A673 (cell line): ENCODE results near the gene DEFB126. TPM values are rescaled to one million over a fixed set of nuclear protein-coding genes. Genes with fewer than 3 reads are reported as not detected.

ENCODE experiments used
- BruUV-seq: library from RNA; stranded (reverse); fragments of 400-500 nt; replicated peaks from 2 replicates; lab custom pipeline; 2021; lab: Mats Ljungman, UMichigan
- CTCF ChIA-PET: fragments of 300-600 bp; sonication (Branson Sonifier 250); formaldehyde crosslinking; loops from one replicate; lab custom pipeline; 2022; ENCODE audit warnings: antibody characterized with exemption; lab: Charles Lee
- POLR2A ChIA-PET: fragments of 300-600 bp; sonication (Branson Sonifier 250); formaldehyde crosslinking; loops from one replicate; lab custom pipeline; 2022; ENCODE audit warnings: antibody characterized with exemption; ENCODE audit not compliant: low non-redundant PET; lab: Charles Lee
- DNase-seq: peaks from one replicate; pipeline ENCODE4 v3.0.0-alpha.2; 2015; ENCODE audit warnings: low spot score
- H3K27ac ChIP-seq: fragments of 200-600 bp; sonication (generic); 2 replicates; pipeline ENCODE4 v1.5.1; 2016; ENCODE audit warnings: mixed run types, low read depth, mild to moderate bottlenecking, mixed read lengths, antibody characterized with exemption, low read length; ENCODE audit not compliant: poor library complexity, severe bottlenecking
- H3K27me3 ChIP-seq: fragments of 200-600 bp; sonication (generic); replicated peaks from 2 replicates; pipeline ENCODE4 v1.6.1; 2017; ENCODE audit warnings: mixed run types, low read depth, mild to moderate bottlenecking, mixed read lengths, antibody characterized with exemption, low read length; ENCODE audit not compliant: insufficient read depth, poor library complexity
- H3K36me3 ChIP-seq: fragments of 200-600 bp; sonication (generic); 2 replicates; pipeline ENCODE4 v1.6.1; 2016; ENCODE audit warnings: mixed run types, mild to moderate bottlenecking, mixed read lengths, antibody characterized with exemption, low read length; ENCODE audit not compliant: insufficient read depth, poor library complexity, severe bottlenecking
- H3K4me1 ChIP-seq: fragments of 200-600 bp; sonication (generic); 2 replicates; pipeline ENCODE4 v1.6.1; 2017; ENCODE audit warnings: mixed run types, mild to moderate bottlenecking, mixed read lengths, antibody characterized with exemption, low read length; ENCODE audit not compliant: insufficient read depth, poor library complexity, severe bottlenecking
- H3K4me3 ChIP-seq: fragments of 200-600 bp; sonication (generic); 2 replicates; pipeline ENCODE4 v1.5.1; 2016; ENCODE audit warnings: low read depth, mixed run types, mild to moderate bottlenecking, mixed read lengths, low read length; ENCODE audit not compliant: poor library complexity, severe bottlenecking
- H3K9me3 ChIP-seq: fragments of 200-600 bp; sonication (generic); 2 replicates; pipeline ENCODE4 v1.6.1; 2016; ENCODE audit warnings: mixed run types, low read depth, mild to moderate bottlenecking, mixed read lengths, antibody characterized with exemption, low read length; ENCODE audit not compliant: poor library complexity, severe bottlenecking
- CTCF ChIP-seq: fragments of 300-800, 200-600 bp; sonication (generic); conservative IDR thresholded peaks from 2 replicates; pipeline ENCODE4 v1.5.1; 2017; ENCODE audit warnings: low read depth, mild to moderate bottlenecking, antibody characterized with exemption, low read length, moderate library complexity, mixed read lengths
- EZH2 ChIP-seq: fragments of 200-600 bp; sonication (generic); IDR thresholded peaks from 2 replicates; pipeline ENCODE4 v1.6.1; 2017; ENCODE audit warnings: borderline replicate concordance, low read depth, mild to moderate bottlenecking, mixed read lengths, antibody characterized with exemption, low read length; ENCODE audit not compliant: poor library complexity, severe bottlenecking
- intact Hi-C: fragments of 100-400 bp; cut with micrococcal nuclease; formaldehyde crosslinking; loops from one replicate; pipeline ENCODE4 v1.10.0; 2022; ENCODE audit not compliant: unreplicated experiment
- total RNA-seq: library from RNA; stranded (reverse); gene quantifications from 2 replicates; pipeline ENCODE4 v1.2.3, GENCODE V29; 2021

DEFB126 gene
- total RNA-seq, 1 experiment from 2014 or later, result not detected

- CTCF ChIA-PET, result no interaction called here
- POLR2A ChIA-PET, result no interaction called here
Measured at GRCh38 chr20:189611-190010, 47.2 kb downstream of the DEFB126 start, which contains the start of gene DEFB128. TSS of gene DEFB128 (minus strand) at chr20:189711. CDS start at chr20:189623, 88 bp downstream.

More at GRCh38 chr20:189611-190010, 47.2 kb downstream of the DEFB126 start, which contains the start of gene DEFB128:
- H3K4me1 ChIP-seq, result no peaks in the 10 kb centered on the region
- H3K36me3 ChIP-seq, result no peaks in the 10 kb centered on the region
- peaks cover 4% of the 10 kb centered on the region for H3K9me3 ChIP-seq
- TF ChIP-seq EZH2, result no peak
- TF ChIP-seq CTCF, result no peak
- no peak within 1 kb of the TSS for H3K4me3 ChIP-seq
- intact Hi-C loops, result no loop called here
- no TSS peak for BruUV-seq
- peaks cover 12% of the 10 kb centered on the region for H3K27me3 ChIP-seq
- H3K27ac ChIP-seq, result no peak within 1 kb of the TSS
- no peak for DNase-seq

Other genes starting within 250 kb of the DEFB126 start
- gene DEFB125, start 54.9 kb upstream of the DEFB126 start, total RNA-seq, result not detected in 2 replicates
- gene DEFB127, start 14.9 kb downstream of the DEFB126 start, total RNA-seq, result not detected in 2 replicates
- not detected in 2 replicates for gene DEFB128, start 47.1 kb downstream of the DEFB126 start, total RNA-seq
- gene DEFB129, start 84.7 kb downstream of the DEFB126 start, total RNA-seq, result not detected in 2 replicates
- gene DEFB132, start 115.1 kb downstream of the DEFB126 start, total RNA-seq, result not detected in 2 replicates
- 21.7 and 26.3 TPM in 2 replicates for gene C20orf96, start 148.2 kb downstream of the DEFB126 start, total RNA-seq
- 38.0 and 39.6 TPM in 2 replicates for gene ZCCHC3, start 155.0 kb downstream of the DEFB126 start, total RNA-seq
- gene SOX12, start 183.0 kb downstream of the DEFB126 start, total RNA-seq, result 41.0 and 51.0 TPM in 2 replicates
- 43.4 and 55.4 TPM in 2 replicates for gene NRSN2, start 204.5 kb downstream of the DEFB126 start, total RNA-seq
- 43.4 and 59.6 TPM in 2 replicates for gene TRIB3, start 238.2 kb downstream of the DEFB126 start, total RNA-seq